Endothelial cell of umbilical vein (primary cell): ENCODE data around the gene RANBP1.

Experiments used
- EZH2 ChIP-seq: IDR thresholded peaks from 2 replicates; pipeline ENCODE4 v1.6.1; 2012; ENCODE audit warnings: borderline replicate concordance, low read depth, mild to moderate bottlenecking, moderate library complexity, low read length, inconsistent platforms; ENCODE audit not compliant: severe bottlenecking
- JUN ChIP-seq: IDR thresholded peaks from 2 replicates; pipeline ENCODE4 v1.6.1; 2011; ENCODE audit warnings: borderline replicate concordance, low read depth; ENCODE audit not compliant: insufficient read length, insufficient read depth
- POLR2A ChIP-seq: IDR thresholded peaks from 2 replicates; pipeline ENCODE4 v1.6.1; 2012; ENCODE audit warnings: low read depth, mild to moderate bottlenecking, control low read depth, low read length
- POLR2AphosphoS5 ChIP-seq: IDR thresholded peaks from 2 replicates; pipeline ENCODE4 v1.6.1; 2012; ENCODE audit warnings: low read depth, mild to moderate bottlenecking, control low read depth, low read length, moderate library complexity; ENCODE audit not compliant: insufficient read depth
- TF ChIP-seq, protein P1 (sequence below), 2 donors: IDR thresholded peaks; 1 replicate in 1 of 2; 2 replicates in 1 of 2; pipeline ENCODE4 v1.5.1; 2011; ENCODE audit warnings: low read length in 2 of 2, mild to moderate bottlenecking in 2 of 2, moderate library complexity in 2 of 2, control low read depth in 1 of 2, inconsistent platforms in 1 of 2, low read depth in 1 of 2; ENCODE audit not compliant: insufficient read depth in 1 of 2; ENCODE audit errors: extremely low read depth in 1 of 2

DNA sequence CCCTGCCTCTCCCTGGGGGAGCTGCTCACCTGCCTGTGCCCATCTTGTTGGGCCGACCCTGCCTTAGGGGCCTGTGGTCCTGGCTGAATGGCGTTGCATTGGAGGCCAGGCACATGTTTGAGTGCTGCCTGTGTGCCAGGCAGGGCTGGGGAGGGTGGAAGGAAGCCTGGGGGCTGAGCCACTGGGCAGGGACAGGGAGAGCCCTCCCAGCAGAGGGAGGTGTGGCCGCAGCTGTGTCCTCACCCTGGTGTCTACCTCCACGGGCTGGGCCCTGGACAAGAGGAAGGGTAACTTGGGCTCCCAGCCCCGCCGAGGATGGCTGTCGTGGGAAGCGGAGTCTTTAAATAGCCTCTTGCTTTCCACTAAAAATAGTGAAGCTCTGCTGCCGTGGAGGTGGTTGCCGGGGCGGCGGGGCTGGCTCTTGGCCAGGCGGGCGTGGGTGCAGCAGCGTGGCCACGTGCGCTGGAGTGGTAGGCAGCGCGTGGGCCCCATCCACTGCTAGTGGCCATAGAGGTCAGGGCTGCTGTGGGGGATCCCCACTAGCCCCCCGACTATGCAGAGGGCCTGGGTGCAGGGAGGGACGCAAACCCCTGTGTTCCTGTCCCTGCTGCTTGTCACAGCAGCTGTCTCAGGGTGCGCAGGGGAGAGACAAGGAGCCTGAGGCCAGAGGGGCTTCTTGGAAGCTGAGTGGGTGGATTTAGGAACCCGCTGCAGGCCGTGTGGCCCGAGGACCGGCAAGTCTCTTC lies 21.9 kb downstream of the RANBP1 start:
- TF ChIP-seq, protein P1, sequence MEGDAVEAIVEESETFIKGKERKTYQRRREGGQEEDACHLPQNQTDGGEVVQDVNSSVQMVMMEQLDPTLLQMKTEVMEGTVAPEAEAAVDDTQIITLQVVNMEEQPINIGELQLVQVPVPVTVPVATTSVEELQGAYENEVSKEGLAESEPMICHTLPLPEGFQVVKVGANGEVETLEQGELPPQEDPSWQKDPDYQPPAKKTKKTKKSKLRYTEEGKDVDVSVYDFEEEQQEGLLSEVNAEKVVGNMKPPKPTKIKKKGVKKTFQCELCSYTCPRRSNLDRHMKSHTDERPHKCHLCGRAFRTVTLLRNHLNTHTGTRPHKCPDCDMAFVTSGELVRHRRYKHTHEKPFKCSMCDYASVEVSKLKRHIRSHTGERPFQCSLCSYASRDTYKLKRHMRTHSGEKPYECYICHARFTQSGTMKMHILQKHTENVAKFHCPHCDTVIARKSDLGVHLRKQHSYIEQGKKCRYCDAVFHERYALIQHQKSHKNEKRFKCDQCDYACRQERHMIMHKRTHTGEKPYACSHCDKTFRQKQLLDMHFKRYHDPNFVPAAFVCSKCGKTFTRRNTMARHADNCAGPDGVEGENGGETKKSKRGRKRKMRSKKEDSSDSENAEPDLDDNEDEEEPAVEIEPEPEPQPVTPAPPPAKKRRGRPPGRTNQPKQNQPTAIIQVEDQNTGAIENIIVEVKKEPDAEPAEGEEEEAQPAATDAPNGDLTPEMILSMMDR (IDR thresholded peaks at IDR 0.05; ENCODE audit: extremely low read depth in 1 of 2, insufficient read depth in 1 of 2, low read depth in 1 of 2, low read length in 2 of 2) = no peak
- TF ChIP-seq POLR2A (no peak), EZH2 (no peak), JUN (no peak), POLR2AphosphoS5 (no peak)
